Caco-2 (cell line): ENCODE measurements around the gene MYO16. TPM values are rescaled to one million over a fixed set of nuclear protein-coding genes. Genes with fewer than 3 reads are reported as not detected.

ENCODE experiments used
- BruUV-seq: library from RNA; stranded (reverse); fragments of 400-500 nt; replicated peaks from 2 replicates; lab custom pipeline; 2021; lab: Mats Ljungman, UMichigan
- CTCF ChIA-PET: fragments of 300-600 bp; sonication (Branson Sonifier 250); formaldehyde crosslinking; loops from one replicate; lab custom pipeline; 2022; ENCODE audit warnings: antibody characterized with exemption; lab: Charles Lee
- POLR2A ChIA-PET: fragments of 300-600 bp; sonication (Branson Sonifier 250); formaldehyde crosslinking; loops from one replicate; lab custom pipeline; 2022; ENCODE audit warnings: antibody characterized with exemption; lab: Charles Lee
- DNase-seq, 2 experiments: peaks; one replicate each; pipeline versions ENCODE4 v3.0.0 to v3.0.0-alpha.2; 2020 to 2022
- H3K27me3 ChIP-seq: replicated peaks from 2 replicates; pipeline ENCODE4 v1.6.0; 2011; ENCODE audit warnings: low read length; ENCODE audit not compliant: control insufficient read depth, insufficient read depth
- H3K36me3 ChIP-seq: 2 replicates; pipeline ENCODE4 v1.5.1; 2011; ENCODE audit warnings: low read length; ENCODE audit not compliant: control insufficient read depth, insufficient read depth
- H3K4me1 ChIP-seq: fragments of 250-450 bp; sonication (Bioruptor Pico); 2 replicates; pipeline ENCODE4 v1.5.1; 2020; ENCODE audit warnings: mild to moderate bottlenecking
- H3K4me3 ChIP-seq: 2 replicates; pipeline ENCODE4 v1.5.1; 2011; ENCODE audit warnings: low read depth, mild to moderate bottlenecking, control low read depth, low read length
- H3K9me3 ChIP-seq: fragments of 250-450 bp; sonication (Bioruptor Pico); 2 replicates; pipeline ENCODE4 v1.5.1; 2020; ENCODE audit warnings: mild to moderate bottlenecking, moderate library complexity
- H3K27ac Mint-ChIP-seq: one replicate; pipeline ENCODE4 v1.8.0; 2022; ENCODE audit warnings: mixed read lengths; ENCODE audit not compliant: unreplicated experiment
- H3K27me3 Mint-ChIP-seq: one replicate; pipeline ENCODE4 v1.8.0; 2022; ENCODE audit warnings: mixed read lengths; ENCODE audit not compliant: insufficient read depth, unreplicated experiment
- H3K36me3 Mint-ChIP-seq: one replicate; pipeline ENCODE4 v1.8.0; 2022; ENCODE audit warnings: mild to moderate bottlenecking, mixed read lengths; ENCODE audit not compliant: insufficient read depth, unreplicated experiment
- H3K4me1 Mint-ChIP-seq: one replicate; pipeline ENCODE4 v1.8.0; 2022; ENCODE audit warnings: low read depth, mixed read lengths; ENCODE audit not compliant: unreplicated experiment
- H3K4me3 Mint-ChIP-seq: one replicate; pipeline ENCODE4 v1.8.0; 2022; ENCODE audit warnings: mild to moderate bottlenecking, moderate library complexity, mixed read lengths; ENCODE audit not compliant: unreplicated experiment
- H3K9me3 Mint-ChIP-seq: one replicate; pipeline ENCODE4 v1.8.0; 2022; ENCODE audit warnings: mixed read lengths; ENCODE audit not compliant: unreplicated experiment
- intact Hi-C: fragments of 100-400 bp; cut with micrococcal nuclease; formaldehyde crosslinking; loops from one replicate; pipeline ENCODE4 v1.10.0; 2022; ENCODE audit not compliant: unreplicated experiment
- total RNA-seq: library from RNA; stranded (reverse); gene quantifications from 2 replicates; pipeline ENCODE4 v1.2.3, GENCODE V29; 2022
- TF ChIP-seq, protein P1 (sequence below), 2 experiments: fragments of 200-600 bp in 1 of 2; IDR thresholded peaks; 1 replicate in 1 of 2; 2 replicates in 1 of 2; pipeline versions ENCODE4 v1.5.1 to v1.8.0; 2011 to 2022; ENCODE audit warnings: antibody characterized with exemption in 1 of 2, control low read depth in 1 of 2, inconsistent platforms in 1 of 2, low read depth in 1 of 2, low read length in 1 of 2, mild to moderate bottlenecking in 1 of 2, moderate library complexity in 1 of 2; ENCODE audit not compliant: insufficient read depth in 1 of 2, severe bottlenecking in 1 of 2, unreplicated experiment in 1 of 2

The MYO16 gene
- total RNA-seq, 1 experiment from 2014 or later: not detected

DNA sequence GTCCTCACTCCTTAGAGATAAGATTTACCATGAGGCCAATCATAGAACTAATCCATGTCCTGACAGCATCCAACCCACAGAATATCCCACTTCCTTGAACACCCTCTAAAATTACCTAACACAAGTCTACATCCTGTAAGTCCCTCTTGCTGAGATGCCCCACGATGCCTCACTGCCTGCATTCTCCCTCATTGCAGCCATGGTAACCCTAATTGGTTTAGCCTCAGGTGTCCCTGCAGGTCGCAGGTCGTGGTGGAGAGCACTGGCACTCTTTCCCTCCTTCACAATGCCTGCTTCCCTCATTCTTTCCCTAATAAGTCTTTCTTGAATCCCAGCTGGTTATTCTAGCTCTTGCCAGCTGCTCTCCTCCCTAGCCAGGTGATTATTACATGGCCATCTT, 35.3 kb upstream of the MYO16 start:
- H3K27me3 ChIP-seq: no peaks in the 10 kb centered on the region
- no TSS peak for BruUV-seq
- no peaks in the 10 kb centered on the region for H3K4me1 ChIP-seq
- no peaks in the 10 kb centered on the region for H3K36me3 ChIP-seq
- TF ChIP-seq, protein P1, sequence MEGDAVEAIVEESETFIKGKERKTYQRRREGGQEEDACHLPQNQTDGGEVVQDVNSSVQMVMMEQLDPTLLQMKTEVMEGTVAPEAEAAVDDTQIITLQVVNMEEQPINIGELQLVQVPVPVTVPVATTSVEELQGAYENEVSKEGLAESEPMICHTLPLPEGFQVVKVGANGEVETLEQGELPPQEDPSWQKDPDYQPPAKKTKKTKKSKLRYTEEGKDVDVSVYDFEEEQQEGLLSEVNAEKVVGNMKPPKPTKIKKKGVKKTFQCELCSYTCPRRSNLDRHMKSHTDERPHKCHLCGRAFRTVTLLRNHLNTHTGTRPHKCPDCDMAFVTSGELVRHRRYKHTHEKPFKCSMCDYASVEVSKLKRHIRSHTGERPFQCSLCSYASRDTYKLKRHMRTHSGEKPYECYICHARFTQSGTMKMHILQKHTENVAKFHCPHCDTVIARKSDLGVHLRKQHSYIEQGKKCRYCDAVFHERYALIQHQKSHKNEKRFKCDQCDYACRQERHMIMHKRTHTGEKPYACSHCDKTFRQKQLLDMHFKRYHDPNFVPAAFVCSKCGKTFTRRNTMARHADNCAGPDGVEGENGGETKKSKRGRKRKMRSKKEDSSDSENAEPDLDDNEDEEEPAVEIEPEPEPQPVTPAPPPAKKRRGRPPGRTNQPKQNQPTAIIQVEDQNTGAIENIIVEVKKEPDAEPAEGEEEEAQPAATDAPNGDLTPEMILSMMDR (IDR thresholded peaks at IDR 0.05; ENCODE audit: insufficient read depth in 1 of 2, low read depth in 1 of 2, low read length in 1 of 2, severe bottlenecking in 1 of 2, unreplicated experiment in 1 of 2): no peak
- intact Hi-C loops: no loop called here
- no peak for DNase-seq
- no peaks in the 10 kb centered on the region for H3K4me1 Mint-ChIP-seq
- POLR2A ChIA-PET: no interaction called here
- no peak overlapping the region for H3K4me3 ChIP-seq
- peaks cover 6% of the 10 kb centered on the region for H3K27me3 Mint-ChIP-seq
- CTCF ChIA-PET: no interaction called here
- no peak overlapping the region for H3K27ac Mint-ChIP-seq
- no peaks in the 10 kb centered on the region for H3K36me3 Mint-ChIP-seq
- H3K9me3 Mint-ChIP-seq: no peaks in the 10 kb centered on the region
- H3K9me3 ChIP-seq: no peaks in the 10 kb centered on the region
- H3K4me3 Mint-ChIP-seq: no peak overlapping the region

DNA sequence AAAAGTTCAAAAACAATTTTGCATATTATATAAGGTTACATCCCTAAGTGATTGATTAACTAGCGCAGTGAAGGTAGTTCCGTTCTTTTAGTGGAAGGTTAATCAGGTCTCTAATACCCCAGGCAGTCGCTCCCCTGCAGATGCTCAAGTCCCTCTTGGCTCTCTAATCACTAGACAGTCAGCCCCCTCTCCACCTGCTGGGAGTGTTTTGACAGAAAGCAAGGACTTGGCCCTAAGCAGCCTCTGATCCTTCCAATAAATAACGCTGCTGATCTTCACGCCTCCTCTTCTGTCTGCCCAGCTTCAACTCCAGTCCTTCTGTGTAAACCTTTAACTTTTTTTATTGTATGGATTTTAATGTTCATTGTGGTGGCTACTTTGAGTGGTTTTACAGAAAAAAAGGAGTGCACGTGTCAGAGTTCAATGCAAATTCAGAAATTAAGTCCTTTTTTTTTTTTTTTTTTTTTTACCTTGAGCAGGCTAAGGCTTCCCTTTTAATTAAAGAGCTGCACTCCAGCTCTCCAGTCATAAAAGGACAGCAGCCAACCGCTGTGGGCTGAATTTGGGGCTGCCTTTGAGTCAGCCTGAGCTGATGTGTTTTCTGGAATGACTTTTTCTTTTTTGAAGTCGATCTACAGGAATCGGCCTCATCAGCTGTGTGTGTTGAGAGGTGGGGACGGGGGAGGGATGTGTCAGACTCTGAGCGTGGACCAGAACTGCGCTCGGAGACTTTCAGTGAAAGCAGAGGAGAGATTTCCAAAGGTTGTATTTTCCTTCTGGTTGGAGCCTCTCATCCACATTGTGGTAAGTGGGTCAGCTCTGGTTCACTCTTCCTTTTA, 33.8 kb upstream of the MYO16 start:
- no peak overlapping the region for H3K27ac Mint-ChIP-seq
- ChIA-PET POLR2A (no interaction called here), CTCF (no interaction called here)
- Histone ChIP-seq H3K9me3 (no peaks in the 10 kb centered on the region), H3K36me3 (no peaks in the 10 kb centered on the region), H3K27me3 (no peaks in the 10 kb centered on the region), H3K4me3 (no peak overlapping the region), H3K4me1 (no peaks in the 10 kb centered on the region)
- BruUV-seq: no TSS peak
- intact Hi-C loops: no loop called here
- H3K9me3 Mint-ChIP-seq: no peaks in the 10 kb centered on the region
- H3K4me3 Mint-ChIP-seq: no peak overlapping the region
- TF ChIP-seq, protein P1 (IDR thresholded peaks at IDR 0.05; ENCODE audit: insufficient read depth in 1 of 2, low read depth in 1 of 2, low read length in 1 of 2, severe bottlenecking in 1 of 2, unreplicated experiment in 1 of 2): no peak
- H3K4me1 Mint-ChIP-seq: no peaks in the 10 kb centered on the region
- H3K27me3 Mint-ChIP-seq: peaks cover 6% of the 10 kb centered on the region
- no peaks in the 10 kb centered on the region for H3K36me3 Mint-ChIP-seq
- DNase-seq: no peak

DNA sequence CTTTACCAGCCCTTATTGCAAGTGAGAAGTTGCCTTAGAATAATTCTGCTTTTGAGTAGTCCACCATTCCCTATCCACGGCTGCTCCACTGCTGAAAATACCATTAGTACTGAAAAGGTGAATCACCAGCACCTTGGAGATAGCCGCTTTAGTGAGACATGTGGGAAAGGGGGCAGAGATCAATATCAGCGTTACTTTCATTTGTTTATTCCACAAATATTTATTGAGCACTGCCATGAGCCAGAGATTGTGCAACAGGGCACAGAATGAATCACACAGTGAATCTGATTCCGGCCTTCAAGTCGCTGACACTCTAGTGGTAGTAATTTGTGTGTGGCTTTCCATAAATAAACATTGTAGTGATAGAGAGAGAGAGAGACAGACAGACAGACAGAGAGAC, 31.5 kb upstream of the MYO16 start:
- no peak overlapping the region for H3K4me3 ChIP-seq
- CTCF ChIA-PET: no interaction called here
- Mint-ChIP-seq H3K4me3 (no peak overlapping the region), H3K4me1 (no peaks in the 10 kb centered on the region), H3K36me3 (no peaks in the 10 kb centered on the region), H3K27me3 (peaks cover 4% of the 10 kb centered on the region), H3K9me3 (peaks cover 9% of the 10 kb centered on the region), H3K27ac (no peak overlapping the region)
- no TSS peak for BruUV-seq
- H3K4me1 ChIP-seq: no peaks in the 10 kb centered on the region
- H3K9me3 ChIP-seq: no peaks in the 10 kb centered on the region
- H3K27me3 ChIP-seq: no peaks in the 10 kb centered on the region
- intact Hi-C loops: no loop called here
- TF ChIP-seq, protein P1 (IDR thresholded peaks at IDR 0.05; ENCODE audit: insufficient read depth in 1 of 2, low read depth in 1 of 2, low read length in 1 of 2, severe bottlenecking in 1 of 2, unreplicated experiment in 1 of 2): no peak
- no peaks in the 10 kb centered on the region for H3K36me3 ChIP-seq
- POLR2A ChIA-PET: no interaction called here
- DNase-seq: no peak
